ENCODE measurements around the gene PPP1R14B.

PPP1R14B gene

DNA sequence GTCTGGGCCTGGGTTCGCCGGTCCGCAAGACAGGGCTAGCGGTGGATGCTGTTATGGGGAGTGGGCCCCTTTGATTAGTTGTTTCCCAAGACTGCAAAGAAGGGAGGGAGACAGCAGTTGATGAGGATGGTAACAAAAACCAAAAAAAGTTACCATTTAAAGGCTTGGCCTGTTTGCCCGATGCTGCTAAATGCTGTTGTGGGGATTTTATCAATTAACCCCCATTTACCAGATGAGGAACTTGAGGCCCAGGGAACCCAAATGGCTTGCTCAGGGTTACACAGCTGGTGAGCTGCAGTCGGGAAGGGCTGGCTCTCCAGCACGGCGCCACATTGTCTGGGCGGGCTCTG, 24.1 kb downstream of the PPP1R14B start:
- no peaks in the 10 kb centered on the region for H4K20me1 ChIP-seq (ENCODE audit: insufficient read depth, low read length)
- no peak for DNase-seq
- H3K4me3 ChIP-seq (ENCODE audit: low read length) = no peak overlapping the region
- no peak overlapping the region for H2AFZ ChIP-seq (ENCODE audit: low read length)
- no peak overlapping the region for H3K9ac ChIP-seq (ENCODE audit: low read length)
- H3K4me2 ChIP-seq (ENCODE audit: low read depth, low read length) = no peak overlapping the region
- no peak overlapping the region for H3K27ac ChIP-seq (ENCODE audit: low read length)
- no peaks in the 10 kb centered on the region for H3K27me3 ChIP-seq (replicated peaks; ENCODE audit: insufficient read depth, low read length)
- H3F3A ChIP-seq (ENCODE audit: insufficient read depth, low read length) = no peaks in the 10 kb centered on the region
- TF ChIP-seq, protein P1, sequence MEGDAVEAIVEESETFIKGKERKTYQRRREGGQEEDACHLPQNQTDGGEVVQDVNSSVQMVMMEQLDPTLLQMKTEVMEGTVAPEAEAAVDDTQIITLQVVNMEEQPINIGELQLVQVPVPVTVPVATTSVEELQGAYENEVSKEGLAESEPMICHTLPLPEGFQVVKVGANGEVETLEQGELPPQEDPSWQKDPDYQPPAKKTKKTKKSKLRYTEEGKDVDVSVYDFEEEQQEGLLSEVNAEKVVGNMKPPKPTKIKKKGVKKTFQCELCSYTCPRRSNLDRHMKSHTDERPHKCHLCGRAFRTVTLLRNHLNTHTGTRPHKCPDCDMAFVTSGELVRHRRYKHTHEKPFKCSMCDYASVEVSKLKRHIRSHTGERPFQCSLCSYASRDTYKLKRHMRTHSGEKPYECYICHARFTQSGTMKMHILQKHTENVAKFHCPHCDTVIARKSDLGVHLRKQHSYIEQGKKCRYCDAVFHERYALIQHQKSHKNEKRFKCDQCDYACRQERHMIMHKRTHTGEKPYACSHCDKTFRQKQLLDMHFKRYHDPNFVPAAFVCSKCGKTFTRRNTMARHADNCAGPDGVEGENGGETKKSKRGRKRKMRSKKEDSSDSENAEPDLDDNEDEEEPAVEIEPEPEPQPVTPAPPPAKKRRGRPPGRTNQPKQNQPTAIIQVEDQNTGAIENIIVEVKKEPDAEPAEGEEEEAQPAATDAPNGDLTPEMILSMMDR (IDR thresholded peaks at IDR 0.05; ENCODE audit: low read length) = no peak
- TF ChIP-seq EZH2phosphoT487 (IDR thresholded peaks at IDR 0.05; ENCODE audit: low read length) (no peak), EZH2 (optimal IDR thresholded peaks at IDR 0.05; ENCODE audit: low read depth, low read length) (no peak)
- H3K9me2 ChIP-seq (replicated peaks; ENCODE audit: insufficient read depth, low read length) = no peaks in the 10 kb centered on the region
- H3K79me2 ChIP-seq (ENCODE audit: low read length) = peaks cover 25% of the 10 kb centered on the region
- H3K9me3 ChIP-seq (replicated peaks; ENCODE audit: insufficient read depth, low read length) = no peaks in the 10 kb centered on the region
- no peaks in the 10 kb centered on the region for H3K36me3 ChIP-seq (replicated peaks; ENCODE audit: insufficient read depth, low read length)
- peaks cover 10% of the 10 kb centered on the region for H3K4me1 ChIP-seq (ENCODE audit: low read length)

- Histone ChIP-seq H3K4me2 (ENCODE audit: low read depth, low read length) (no peak overlapping the region), H2AFZ (ENCODE audit: low read length) (no peak overlapping the region), H3K79me2 (ENCODE audit: low read length) (peaks cover 9% of the 10 kb centered on the region), H3K4me1 (ENCODE audit: low read length) (no peaks in the 10 kb centered on the region), H4K20me1 (ENCODE audit: insufficient read depth, low read length) (no peaks in the 10 kb centered on the region), H3K27ac (ENCODE audit: low read length) (no peak overlapping the region), H3K9ac (ENCODE audit: low read length) (no peak overlapping the region), H3K36me3 (replicated peaks; ENCODE audit: insufficient read depth, low read length) (no peaks in the 10 kb centered on the region), H3K9me2 (replicated peaks; ENCODE audit: insufficient read depth, low read length) (no peaks in the 10 kb centered on the region), H3K27me3 (replicated peaks; ENCODE audit: insufficient read depth, low read length) (no peaks in the 10 kb centered on the region), H3K9me3 (replicated peaks; ENCODE audit: insufficient read depth, low read length) (no peaks in the 10 kb centered on the region), H3K4me3 (ENCODE audit: low read length) (no peak overlapping the region), H3F3A (ENCODE audit: insufficient read depth, low read length) (no peaks in the 10 kb centered on the region)
- TF ChIP-seq EZH2 (optimal IDR thresholded peaks at IDR 0.05; ENCODE audit: low read depth, low read length) (no peak), EZH2phosphoT487 (IDR thresholded peaks at IDR 0.05; ENCODE audit: low read length) (no peak)
- TF ChIP-seq, protein P1 (IDR thresholded peaks at IDR 0.05; ENCODE audit: low read length) = no peak
- DNase-seq = no peak
These were observed 25.9 kb downstream of the PPP1R14B start for GRCh38 chr11:64220798-64221197.

DNA sequence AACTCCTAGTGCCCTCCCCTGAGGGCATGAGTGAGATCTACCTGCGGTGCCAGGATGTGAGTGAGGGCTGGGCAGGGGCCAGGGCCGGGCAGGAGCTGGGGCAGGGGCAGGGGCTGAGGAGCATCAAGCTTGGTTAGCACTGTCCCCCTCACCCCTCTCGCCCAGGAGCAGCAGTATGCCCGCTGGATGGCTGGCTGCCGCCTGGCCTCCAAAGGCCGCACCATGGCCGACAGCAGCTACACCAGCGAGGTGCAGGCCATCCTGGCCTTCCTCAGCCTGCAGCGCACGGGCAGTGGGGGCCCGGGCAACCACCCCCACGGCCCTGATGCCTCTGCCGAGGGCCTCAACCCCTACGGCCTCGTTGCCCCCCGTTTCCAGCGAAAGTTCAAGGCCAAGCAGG, 26.5 kb downstream of the PPP1R14B start:
- Histone ChIP-seq H3K9me3 (replicated peaks; ENCODE audit: insufficient read depth, low read length) (no peaks in the 10 kb centered on the region), H3K4me3 (ENCODE audit: low read length) (no peak overlapping the region), H4K20me1 (ENCODE audit: insufficient read depth, low read length) (no peaks in the 10 kb centered on the region), H3K4me1 (ENCODE audit: low read length) (no peaks in the 10 kb centered on the region), H3K9me2 (replicated peaks; ENCODE audit: insufficient read depth, low read length) (no peaks in the 10 kb centered on the region), H3K4me2 (ENCODE audit: low read depth, low read length) (no peak overlapping the region), H3K27ac (ENCODE audit: low read length) (no peak overlapping the region), H3K27me3 (replicated peaks; ENCODE audit: insufficient read depth, low read length) (no peaks in the 10 kb centered on the region), H3F3A (ENCODE audit: insufficient read depth, low read length) (no peaks in the 10 kb centered on the region), H3K36me3 (replicated peaks; ENCODE audit: insufficient read depth, low read length) (no peaks in the 10 kb centered on the region), H3K9ac (ENCODE audit: low read length) (no peak overlapping the region), H3K79me2 (ENCODE audit: low read length) (peaks cover 3% of the 10 kb centered on the region), H2AFZ (ENCODE audit: low read length) (no peak overlapping the region)
- no peak for DNase-seq
- TF ChIP-seq EZH2phosphoT487 (IDR thresholded peaks at IDR 0.05; ENCODE audit: low read length) (no peak), EZH2 (optimal IDR thresholded peaks at IDR 0.05; ENCODE audit: low read depth, low read length) (no peak)
- TF ChIP-seq, protein P1 (IDR thresholded peaks at IDR 0.05; ENCODE audit: low read length) = no peak

Measured in MM.1S (cell line).